Esophagus squamous epithelium (tissue), 4 donors: ENCODE data around the gene MBNL3.
A peak's percentile ranks its signal among the peaks of the same experiment; 100 is the strongest.

Source experiments
- POLR2A ChIP-seq, 4 donors: fragments of 450-650 bp; IDR thresholded peaks; one replicate each; pipeline ENCODE4 v1.6.1; 2017; ENCODE audit warnings: antibody characterized with exemption in 4 of 4, mild to moderate bottlenecking in 4 of 4, moderate library complexity in 3 of 4
- TF ChIP-seq, protein P1 (sequence below), 6 experiments: fragments of 450-650 bp in 4 of 6; fragments of 200-600 bp in 2 of 6; sonication (generic) in 2 of 6; IDR thresholded peaks; one replicate each; pipeline ENCODE4 v1.5.1; 2016 to 2019; ENCODE audit warnings: antibody characterized with exemption in 6 of 6, mild to moderate bottlenecking in 4 of 6, moderate library complexity in 4 of 6

DNA sequence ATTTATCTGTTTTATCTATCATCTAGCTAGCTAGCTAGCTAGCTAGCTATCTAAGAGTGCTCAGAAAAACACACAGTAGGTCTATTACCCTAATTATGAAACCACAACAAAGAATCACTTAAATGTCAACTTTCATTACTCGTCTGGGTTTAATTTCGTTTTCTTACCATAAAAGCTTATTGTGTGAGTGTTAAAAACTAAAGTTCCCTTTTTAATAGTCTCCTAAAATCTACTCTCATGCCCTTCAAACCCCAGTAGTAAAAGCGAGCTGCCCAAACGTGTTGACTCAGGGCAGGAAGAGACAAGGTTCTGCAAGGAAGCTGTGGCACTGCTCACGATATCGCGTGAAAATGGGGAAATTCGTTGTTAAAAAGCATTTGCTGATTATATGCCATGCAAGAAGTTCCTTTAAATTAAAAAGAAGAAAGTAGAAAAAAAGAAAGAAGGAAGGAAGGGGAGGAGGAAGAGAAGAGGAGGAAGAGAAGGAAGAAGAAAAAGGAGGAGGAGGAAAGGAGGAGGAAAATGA, 595 bp downstream of the MBNL3 start:
- TF ChIP-seq, protein P1, sequence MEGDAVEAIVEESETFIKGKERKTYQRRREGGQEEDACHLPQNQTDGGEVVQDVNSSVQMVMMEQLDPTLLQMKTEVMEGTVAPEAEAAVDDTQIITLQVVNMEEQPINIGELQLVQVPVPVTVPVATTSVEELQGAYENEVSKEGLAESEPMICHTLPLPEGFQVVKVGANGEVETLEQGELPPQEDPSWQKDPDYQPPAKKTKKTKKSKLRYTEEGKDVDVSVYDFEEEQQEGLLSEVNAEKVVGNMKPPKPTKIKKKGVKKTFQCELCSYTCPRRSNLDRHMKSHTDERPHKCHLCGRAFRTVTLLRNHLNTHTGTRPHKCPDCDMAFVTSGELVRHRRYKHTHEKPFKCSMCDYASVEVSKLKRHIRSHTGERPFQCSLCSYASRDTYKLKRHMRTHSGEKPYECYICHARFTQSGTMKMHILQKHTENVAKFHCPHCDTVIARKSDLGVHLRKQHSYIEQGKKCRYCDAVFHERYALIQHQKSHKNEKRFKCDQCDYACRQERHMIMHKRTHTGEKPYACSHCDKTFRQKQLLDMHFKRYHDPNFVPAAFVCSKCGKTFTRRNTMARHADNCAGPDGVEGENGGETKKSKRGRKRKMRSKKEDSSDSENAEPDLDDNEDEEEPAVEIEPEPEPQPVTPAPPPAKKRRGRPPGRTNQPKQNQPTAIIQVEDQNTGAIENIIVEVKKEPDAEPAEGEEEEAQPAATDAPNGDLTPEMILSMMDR (IDR thresholded peaks at IDR 0.05): no peak
- TF ChIP-seq POLR2A (IDR thresholded peaks at IDR 0.05): peak in 1 of 4 donors; percentile 13
